NOMO-1 treated with dmso at 0.1 percent for 144 hours (cell line): ENCODE results near the gene GNGT2.

ENCODE experiments used
- DNase-seq: peaks from one replicate; lab custom pipeline; 2025; ENCODE audit not compliant: unreplicated experiment; lab: John Stamatoyannopoulos, UW

Gene GNGT2

DNA sequence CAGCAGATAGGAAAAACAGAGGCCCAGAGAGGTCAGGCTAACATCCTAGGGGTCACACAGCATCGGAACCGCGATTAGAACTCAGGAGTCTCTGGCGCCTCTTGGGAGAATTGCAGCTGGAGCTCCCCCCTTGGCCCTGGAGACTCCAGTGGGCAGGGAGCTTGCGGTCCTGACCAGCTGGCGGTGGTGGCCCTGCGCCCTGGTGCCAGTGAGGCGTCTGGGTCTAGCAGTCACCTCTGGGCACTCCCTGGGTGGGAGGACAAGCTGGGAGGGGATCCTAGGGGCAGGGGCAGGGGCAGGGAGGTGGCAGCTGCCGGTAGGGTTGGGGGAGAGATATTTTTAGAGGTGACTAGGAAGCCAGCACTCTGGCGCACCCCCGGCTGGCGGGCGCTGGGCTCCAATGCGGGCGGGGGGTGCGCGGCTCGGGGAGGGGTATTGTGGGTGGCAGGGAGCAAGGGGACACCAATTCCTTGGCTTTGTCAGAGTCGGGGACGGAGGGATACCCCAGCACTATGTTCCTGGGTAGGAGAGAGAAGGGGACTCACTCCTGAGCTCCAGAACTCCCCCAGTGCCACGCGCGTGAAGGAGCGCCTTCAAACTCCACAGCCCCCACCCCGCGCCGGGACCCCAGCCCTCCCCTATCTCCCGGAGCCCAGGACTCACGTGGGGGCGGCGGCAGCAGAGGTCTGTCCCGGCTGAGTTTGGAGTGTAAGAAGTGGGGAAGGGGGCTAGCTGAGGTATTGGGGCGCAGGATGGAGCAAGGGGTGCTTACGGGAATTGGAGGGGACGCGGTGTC is 19.6 kb upstream of the GNGT2 start:
- no peak for DNase-seq

DNA sequence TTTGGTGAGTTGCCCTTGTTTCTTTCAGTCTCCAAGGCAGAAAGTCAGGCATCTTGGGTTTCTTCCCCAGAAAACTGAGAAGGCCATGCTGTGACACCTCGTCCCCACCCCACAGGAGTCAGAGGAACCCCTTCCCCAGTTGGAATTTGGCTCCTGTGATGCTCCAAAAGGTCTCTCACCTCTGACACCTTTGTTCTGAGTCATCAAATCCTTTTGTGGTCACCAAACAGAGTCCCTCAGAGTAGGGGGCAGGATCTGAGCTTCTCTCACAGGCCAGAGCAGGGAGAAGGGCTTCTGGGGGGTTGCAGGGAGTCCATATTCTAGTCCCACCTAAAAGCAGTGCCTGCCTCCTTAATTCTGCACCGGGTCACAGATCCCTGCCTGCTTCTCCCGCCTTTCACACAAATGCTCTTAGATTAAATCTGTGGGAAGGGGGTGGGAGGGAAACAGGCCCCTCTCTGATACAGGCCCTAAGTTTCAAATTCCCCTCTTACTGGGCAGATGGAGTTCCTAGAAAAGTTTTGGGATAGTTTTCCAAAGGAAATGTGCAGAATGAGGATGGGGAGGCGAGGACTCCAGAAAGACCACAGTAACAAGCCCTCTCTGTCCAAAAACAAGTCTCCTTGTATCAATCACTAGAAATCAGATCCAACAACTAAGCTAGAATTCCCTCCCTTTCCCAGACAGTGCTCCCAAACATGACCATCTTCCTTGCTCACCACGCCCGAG is 18.9 kb upstream of the GNGT2 start:
- no peak for DNase-seq

DNA sequence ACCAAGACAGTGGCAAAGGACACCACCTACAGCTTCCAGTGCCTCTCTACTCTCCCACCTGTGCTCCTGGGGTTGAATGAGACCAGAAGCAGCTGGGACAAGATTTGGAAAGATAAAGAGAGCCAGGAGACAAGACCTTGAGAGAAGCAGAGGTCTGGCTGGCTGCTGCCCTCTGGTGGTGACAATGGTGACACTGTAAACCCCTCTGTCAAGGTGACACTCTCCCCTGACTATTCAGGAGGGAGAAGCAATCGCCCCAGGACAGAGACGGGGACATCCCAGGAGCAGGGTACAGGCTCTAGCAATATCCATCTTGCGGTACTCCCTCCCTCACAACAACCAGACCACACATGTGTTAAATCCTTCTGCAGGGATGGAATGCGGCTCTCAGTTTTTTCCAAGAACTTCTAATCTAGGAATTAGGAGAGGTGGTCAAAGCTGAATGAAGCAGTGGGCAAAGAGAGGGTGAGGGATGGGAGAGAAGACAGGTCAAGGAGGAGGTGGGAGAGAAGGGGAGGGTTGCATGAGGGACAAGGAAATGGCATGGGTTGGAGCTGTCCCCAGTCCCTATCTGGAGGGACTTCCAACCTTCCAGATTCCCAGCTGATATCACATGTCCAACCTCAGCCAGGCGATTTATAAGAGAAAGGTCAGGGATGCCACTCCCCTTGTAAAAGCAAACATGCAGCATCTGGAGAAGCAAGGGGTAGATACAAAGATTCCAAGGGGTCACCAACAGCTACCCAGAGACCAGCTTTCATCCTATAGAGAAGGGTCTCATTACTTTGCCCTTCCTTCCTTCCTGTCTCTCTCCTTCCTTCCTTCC is 17.3 kb upstream of the GNGT2 start:
- DNase-seq, result no peak

DNA sequence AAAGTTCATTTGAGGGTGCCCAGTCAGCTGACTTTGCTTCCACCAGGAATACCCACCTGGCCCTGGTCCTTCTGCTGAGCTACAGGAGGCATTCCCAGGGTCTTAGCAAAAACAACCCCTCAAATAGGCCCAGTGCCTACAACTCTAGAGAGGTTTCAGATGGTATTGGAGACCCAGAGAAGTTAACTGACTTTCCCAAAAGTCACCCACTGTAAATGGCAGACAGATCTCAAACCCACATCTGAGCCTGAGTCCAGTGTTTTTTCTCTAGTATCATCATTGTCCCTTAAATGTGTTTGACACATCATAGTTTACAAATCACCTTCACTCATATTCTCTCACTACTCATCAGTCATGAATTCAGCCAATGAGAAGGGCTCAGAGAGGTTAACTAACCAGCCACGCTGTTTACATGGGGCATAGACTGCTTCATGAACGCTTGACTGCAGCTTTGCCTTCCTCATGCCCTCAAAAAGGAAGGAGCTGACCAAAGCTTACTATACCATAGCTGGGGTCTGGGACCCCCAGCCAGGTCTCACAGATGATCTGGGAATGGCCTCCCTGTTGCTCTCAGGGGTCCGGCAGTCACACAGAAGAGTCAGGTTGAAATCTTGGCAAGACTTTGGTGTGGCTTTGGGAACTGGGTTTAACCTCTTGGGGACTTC is 16.5 kb upstream of the GNGT2 start:
- no peak for DNase-seq

DNA sequence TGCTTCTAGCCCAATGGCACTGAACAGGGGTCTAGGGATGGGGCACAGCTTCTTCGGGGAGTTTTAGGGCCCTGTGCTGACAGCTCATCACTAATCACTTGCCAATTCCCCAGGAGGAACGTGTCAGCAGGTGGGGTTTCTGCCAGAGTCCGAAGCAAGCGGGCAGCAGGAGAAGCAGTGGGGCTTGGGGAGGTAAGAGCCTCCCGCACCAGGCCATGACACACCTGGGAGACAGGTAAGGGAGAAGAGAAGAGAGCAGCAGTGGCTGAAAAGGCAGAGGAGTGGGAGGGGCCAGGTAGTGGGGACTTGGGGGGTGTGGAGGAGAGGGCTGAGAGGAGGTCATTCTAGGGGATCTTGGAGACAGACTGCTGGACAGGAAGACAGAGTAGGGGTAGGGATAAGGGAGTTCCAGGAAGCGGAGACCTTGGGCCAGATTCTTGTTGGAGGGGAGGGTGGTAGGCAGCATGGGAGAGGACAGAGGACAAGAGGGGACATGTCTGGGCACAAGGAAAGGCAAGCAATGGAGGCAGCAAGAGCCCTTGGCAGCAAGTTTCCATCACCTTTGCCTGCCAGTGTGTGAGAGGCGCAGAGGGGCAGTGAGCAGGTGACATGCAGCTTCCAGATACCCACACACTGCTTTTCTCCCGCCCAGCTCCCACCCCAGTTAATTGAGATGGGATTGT is 15.3 kb upstream of the GNGT2 start:
- no peak for DNase-seq

DNA sequence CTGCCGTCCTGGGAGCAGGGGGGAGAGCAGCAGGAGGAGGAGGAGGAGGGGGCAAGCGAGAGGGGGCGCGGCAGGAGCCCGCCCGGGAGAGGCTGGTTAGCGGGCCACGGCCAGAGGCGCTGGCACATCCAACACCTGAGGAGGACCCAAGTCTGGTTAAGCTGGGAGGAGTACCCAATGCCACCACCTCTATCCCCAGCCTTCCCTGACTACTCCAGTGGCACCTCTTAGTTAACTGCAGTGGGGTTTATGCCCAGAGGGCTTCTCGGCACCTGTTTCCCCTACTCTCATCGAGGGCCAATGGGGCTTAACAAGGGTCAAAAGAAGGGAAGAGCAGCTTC is 14.6 kb upstream of the GNGT2 start:
- no peak for DNase-seq

DNA sequence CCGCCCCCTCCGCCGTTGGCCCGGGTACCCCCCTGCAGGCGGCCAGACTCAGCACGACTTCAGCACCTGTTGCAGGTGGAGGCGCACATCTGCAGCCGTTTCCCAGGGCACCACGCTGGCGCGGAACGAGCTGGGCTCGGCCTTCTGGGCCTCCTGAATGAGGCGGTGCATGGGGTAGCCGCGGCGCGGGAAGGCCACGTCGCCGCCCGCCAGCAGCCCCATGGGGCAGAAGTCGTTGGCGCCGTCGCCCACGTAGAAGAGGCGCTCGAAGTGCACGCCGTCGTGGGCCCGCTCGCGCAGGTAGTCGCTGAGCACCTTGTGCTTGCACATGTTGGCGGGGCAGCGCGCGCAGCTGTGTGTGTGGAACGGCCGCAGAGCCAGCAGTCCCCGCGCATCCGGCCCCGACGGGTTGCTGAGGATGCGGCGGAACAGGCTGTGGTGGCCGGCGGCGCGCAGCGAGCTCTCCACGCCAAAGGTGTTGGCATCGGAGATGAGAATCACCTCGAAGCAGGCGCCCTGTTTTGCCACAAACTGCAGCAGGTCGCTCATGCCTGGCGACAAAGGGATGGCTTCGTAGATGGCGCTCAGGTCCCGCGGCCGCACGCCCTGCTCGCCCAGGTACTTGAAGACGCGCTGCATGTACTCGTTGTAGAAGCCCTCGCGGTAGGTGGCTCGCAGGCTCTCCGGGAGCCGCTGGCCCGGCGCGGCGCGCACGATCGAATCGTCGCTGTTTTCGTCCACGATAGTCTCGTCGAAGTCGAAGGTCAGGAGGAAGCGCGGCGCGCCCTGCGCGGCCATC is 14.0 kb upstream of the GNGT2 start:
- DNase-seq, result no peak

DNA sequence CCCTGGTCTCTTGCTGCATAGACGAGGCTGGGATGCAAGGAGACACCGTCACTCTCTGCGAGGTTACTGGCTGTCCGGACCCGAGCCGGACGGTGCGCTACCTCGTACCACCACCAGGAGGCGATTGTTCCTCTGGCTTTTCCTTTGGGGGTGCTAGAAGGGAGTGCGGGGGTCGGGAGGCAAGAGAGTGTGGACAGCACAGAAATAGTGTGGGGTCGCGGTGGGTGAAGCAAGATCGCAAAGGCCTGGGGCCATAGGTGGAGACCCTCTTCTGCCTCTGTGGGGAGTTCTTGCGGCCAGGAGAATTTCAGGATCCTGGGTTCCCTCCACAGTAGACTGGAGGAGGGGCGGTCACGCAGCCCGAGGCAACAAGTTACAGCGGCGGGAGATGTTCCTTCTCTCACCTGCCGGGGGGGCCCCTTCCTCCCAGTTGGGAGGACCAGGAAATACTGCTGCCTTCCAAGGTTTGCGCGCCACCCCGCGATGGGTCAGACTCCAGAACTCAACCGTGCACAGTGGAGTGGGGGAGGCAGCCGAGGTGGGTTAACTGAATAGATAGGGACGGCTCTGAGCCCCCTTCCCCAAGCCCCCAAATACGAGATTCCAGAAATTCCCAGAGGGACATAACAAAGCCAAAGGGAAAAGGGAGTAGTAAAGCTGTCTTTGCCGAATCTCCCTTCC is 13.3 kb upstream of the GNGT2 start:
- no peak for DNase-seq

DNA sequence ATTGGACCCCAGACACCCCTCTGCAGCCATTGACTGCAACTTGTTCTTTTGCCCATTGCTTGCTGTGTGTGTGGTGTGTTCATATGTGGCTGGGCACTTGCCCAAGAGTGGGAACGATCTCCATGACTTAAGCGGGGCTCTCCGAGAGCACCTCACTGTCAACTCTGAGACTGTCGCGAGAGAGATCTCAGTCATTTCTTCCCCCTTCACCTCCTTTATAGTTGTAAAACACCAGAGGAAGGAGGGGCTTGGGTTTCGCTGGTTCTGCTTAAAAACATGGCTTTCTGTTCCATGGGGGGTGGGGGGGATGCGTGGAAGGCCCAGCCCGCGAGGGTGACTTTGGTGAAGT is 12.8 kb upstream of the GNGT2 start:
- no peak for DNase-seq

DNA sequence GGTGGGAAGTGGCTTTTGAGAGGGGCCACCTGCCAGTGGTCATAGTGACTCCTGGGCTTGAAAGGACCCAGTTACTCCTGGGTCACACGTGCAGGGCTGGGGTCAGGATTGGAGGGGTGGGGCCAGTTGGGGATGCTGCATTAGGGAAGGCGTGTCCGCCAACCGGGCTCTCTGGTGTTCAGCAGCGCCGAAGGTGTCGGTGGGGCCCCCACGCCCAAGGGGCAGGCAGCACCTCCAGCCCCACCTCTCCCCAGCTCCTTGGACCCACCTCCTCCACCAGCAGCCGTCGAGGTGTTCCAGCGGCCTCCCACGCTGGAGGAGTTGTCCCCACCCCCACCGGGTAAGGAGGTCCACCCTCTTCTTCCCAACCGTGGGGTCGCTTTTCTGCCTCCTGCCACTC is 9.6 kb upstream of the GNGT2 start:
- DNase-seq, result no peak

DNA sequence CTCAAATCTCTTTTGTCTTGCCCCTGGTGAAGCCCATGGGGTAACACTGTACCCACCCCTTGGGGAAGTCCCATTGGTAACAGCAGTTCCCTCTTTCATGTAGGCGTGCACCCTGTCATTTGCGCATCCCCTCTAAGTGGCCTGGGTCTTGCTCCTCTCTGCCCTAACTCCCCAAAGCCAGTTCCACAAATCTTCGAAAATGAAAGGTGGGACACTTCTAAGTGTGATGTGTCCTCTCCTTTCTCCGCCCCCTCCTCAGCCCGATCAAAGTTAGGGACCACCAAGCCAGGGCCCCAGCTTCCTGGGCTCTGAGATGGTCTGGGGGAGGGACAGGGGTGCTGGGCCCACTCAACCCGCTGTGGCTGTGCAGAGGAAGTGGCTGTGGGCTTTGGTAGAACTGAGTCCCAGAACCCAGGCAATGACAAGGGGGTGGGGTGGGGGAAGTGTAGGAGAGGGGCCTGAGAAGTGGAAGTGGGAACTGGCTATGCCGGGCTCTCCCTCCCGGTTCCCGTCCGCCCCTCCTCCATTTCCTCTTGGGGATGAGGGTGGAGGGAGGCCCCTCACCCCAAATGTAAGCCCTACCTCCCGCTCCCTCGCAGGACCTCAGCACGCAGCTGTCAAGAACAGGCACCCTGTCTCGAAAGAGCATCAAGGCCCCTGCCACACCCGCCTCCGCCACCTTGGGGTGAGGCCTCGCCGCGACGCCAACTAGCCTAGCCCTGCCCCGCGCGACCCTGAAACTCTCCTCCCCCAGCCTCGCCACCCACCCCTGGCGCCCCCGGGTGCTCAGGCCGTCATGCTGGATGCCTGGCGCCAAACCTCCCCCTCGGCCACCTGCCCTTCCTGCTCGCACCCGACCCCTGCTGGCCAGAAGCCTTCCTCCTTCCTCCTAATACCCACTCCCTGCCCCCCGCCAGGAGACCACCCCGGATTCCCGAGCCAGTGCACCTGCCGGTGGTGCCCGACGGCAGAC is 8.9 kb upstream of the GNGT2 start:
- no peak for DNase-seq

DNA sequence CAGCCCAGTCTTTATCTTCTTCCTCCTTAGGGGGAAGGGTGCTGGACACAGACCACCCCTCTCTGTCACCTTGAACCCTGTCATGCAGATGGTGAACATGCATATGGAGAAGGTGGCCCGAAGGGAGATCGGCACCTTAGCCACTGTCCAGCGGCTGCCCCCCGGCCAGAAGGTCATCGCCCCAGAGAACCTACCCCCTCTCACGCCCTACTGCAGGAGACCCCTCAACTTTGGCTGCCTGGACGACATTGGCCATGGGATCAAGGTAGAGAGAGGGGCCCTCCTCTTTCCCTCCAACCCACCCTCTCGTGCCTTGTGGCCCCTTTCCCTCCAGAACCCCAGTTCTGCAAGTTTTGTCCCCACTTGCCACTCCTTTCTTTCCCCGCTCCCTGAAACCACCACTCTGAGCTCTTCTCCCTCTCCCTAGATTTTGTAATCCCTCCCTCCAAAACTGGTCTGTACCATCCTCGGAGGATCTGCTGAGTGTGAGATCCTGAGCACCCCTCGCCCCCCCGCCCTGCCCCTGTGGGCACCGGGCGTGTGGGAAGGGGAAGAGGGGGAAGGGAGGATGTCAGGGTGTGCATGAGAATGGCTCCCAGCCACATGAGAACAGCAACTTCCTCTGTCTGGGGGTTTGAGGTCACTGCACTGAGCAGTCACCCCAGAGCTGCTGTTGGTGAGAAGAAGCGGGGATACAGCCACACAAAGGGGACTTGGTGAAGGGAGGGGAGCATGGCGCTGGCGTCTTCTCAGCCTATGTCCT is 7.5 kb upstream of the GNGT2 start:
- DNase-seq, result peak; percentile 62

DNA sequence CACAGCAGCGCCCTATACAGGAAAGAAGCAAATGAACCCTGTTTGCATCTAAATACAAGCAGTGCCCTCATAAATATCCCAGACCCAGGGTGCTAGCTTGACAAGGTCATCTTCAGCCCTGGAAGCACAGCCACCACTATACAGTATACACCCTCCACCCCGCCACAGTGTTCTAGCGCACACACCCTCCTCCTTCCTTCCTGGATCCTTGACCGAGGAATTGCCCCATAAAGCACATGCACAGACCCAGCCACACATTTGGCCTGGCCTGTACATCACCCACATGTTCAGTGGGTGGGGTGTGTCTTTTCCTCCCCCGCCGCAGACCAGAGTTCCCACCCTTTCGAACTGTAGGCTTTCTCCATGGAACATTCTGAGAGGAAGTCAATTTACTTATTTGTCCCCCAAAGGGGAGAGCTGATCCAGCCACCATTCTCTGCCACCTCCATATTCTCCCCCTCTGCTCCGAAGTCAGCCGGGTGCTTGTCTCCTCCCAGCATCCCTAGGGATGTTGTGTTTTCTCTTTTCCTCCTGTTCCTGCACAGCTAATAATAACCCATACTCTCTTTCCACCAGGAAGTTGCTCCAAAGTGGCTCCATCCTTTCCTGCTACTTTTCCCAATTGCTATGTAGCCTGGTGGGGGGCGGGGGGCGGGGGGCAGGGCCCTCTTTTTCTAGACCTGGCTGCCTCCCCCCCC is 6.7 kb upstream of the GNGT2 start:
- DNase-seq, result no peak

DNA sequence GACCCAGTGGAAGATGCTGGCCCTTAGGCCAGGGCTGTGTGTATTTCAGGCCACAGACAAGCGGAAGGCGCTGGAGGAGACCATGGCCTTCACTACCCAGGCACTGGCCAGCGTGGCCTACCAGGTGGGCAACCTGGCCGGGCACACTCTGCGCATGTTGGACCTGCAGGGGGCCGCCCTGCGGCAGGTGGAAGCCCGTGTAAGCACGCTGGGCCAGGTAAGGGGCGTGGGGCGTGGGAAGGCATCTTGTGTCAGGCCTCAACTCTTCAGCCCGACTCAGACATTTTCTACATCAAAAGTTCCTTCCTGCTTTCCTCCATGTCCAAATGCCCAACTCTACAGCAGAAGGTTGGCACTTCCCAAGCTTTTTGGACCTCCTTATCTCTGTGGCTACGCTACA is 6.1 kb upstream of the GNGT2 start:
- no peak for DNase-seq

DNA sequence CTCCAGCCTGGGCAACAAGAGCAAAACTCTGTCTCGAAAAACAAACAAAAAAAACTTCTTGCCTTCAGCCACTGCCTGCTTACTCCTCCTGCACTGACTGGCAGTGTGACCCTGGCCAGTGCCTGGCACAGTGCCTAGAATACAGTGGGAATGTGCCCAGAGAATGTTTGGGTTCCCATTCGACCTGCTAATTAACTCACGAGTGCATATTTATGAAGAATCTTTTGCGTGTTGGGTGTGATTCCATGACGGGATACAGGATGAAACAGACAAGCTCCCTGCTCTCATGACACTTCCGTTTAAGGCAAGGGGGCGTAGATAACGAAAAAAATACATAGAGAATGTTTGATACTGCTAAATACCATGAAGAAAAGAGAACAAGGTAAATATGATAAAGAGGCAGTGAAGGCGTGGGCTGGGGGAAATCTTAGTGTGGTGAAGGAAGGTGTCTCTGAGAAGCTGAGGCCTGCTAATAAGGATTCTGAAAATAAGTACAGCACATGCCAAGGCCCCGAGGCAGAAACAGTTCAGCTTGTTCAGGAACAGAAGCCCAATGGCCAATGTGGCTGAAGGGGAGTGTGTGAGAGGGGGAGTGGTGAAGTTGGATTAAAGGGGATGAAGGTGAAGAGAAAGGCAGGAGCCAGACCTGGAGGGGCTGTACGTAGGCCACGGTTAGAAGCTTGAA is 4.4 kb upstream of the GNGT2 start:
- no peak for DNase-seq

DNA sequence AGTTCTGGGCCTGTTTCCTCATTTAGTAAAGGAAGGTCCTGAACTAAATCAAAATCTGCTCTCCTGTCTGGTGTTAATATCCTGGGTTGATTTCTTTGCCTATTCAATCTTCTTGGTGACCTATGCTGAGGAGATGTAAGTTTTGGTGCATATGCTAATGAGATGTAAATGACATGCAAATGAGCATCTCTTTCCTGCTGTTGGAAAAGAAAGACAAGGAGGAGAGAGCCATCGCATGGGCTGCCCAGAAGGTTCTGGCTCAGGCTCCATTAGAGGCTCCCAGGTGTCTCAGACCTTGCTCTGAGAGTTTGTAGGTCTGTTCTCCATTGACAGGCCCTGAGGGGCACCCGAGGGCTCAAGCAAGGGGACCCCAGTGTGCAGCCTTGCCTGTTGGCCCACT is 3.5 kb upstream of the GNGT2 start:
- DNase-seq, result no peak

DNA sequence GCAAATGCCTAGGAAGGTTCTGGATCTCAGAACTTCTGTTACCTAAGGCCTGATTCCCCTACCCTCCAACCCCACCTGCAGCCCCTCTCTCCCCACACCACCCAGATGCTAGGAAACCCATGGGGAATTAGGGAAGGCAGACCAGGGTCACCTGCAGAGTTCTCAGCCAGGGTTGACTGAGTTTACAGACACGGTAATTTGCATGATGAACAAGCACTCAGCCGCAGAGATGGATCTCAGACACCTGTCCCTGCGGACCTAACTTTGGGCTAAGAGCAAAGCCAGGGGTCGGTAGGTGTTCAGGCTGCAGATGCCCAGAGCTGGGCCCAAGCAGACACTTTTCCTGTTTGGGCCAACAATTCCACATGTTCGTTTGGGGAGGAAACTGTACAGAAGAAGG is 3.0 kb upstream of the GNGT2 start:
- DNase-seq, result no peak
